Endodermal cell (in vitro differentiated cells): Measurements from ENCODE around the gene C2CD4B. TPM values are rescaled to one million over a fixed set of nuclear protein-coding genes. Genes with fewer than 3 reads are reported as not detected.

Source experiments
- DNase-seq: peaks from one replicate; pipeline ENCODE4 v3.0.0-alpha.2; 2017
- H3K27ac ChIP-seq: 2 replicates; pipeline ENCODE4 v1.5.1; 2013; ENCODE audit warnings: mild to moderate bottlenecking, low read depth, low read length, moderate library complexity
- H3K27me3 ChIP-seq: 2 replicates; pipeline ENCODE4 v1.6.1; 2013; ENCODE audit warnings: mild to moderate bottlenecking, low read length, moderate library complexity; ENCODE audit not compliant: insufficient read depth, control insufficient read depth, poor library complexity, severe bottlenecking
- H3K36me3 ChIP-seq: 2 replicates; pipeline ENCODE4 v1.7.0; 2013; ENCODE audit warnings: mild to moderate bottlenecking, low read length, moderate library complexity; ENCODE audit not compliant: control insufficient read depth, insufficient read depth
- H3K4me1 ChIP-seq: one replicate; pipeline ENCODE4 v1.7.0; 2013; ENCODE audit warnings: low read length; ENCODE audit not compliant: control insufficient read depth, insufficient read depth
- H3K4me3 ChIP-seq: 2 replicates; pipeline ENCODE4 v1.5.1; 2013; ENCODE audit warnings: mild to moderate bottlenecking, low read length, moderate library complexity
- H3K9ac ChIP-seq: 2 replicates; pipeline ENCODE4 v1.6.1; 2013; ENCODE audit warnings: mild to moderate bottlenecking, low read length, moderate library complexity; ENCODE audit not compliant: poor library complexity, severe bottlenecking; ENCODE audit errors: extremely low read depth
- H3K9me3 ChIP-seq: 2 replicates; pipeline ENCODE4 v1.6.1; 2013; ENCODE audit warnings: mild to moderate bottlenecking, low read length, moderate library complexity; ENCODE audit not compliant: control insufficient read depth
- H3K27ac Mint-ChIP-seq: 2 replicates; pipeline ENCODE4 v1.8.0; 2020; ENCODE audit warnings: mixed read lengths
- H3K27me3 Mint-ChIP-seq: 2 replicates; pipeline ENCODE4 v1.8.0; 2021; ENCODE audit warnings: mild to moderate bottlenecking, mixed read lengths; ENCODE audit not compliant: insufficient read depth
- H3K36me3 Mint-ChIP-seq: 2 replicates; pipeline ENCODE4 v1.8.0; 2020; ENCODE audit warnings: low read depth, mixed read lengths
- H3K4me1 Mint-ChIP-seq: 2 replicates; pipeline ENCODE4 v1.8.0; 2020; ENCODE audit warnings: mixed read lengths
- H3K4me3 Mint-ChIP-seq: 2 replicates; pipeline ENCODE4 v1.8.0; 2020; ENCODE audit warnings: mild to moderate bottlenecking, moderate library complexity, mixed read lengths
- H3K9me3 Mint-ChIP-seq: 2 replicates; pipeline ENCODE4 v1.8.0; 2020; ENCODE audit warnings: mild to moderate bottlenecking, mixed read lengths
- CTCF ChIP-seq: fragments of 200-600 bp; sonication (generic); conservative IDR thresholded peaks from 2 replicates; pipeline ENCODE4 v1.5.0; 2021; ENCODE audit warnings: antibody characterized with exemption, mild to moderate bottlenecking
- WGBS, 2 experiments: methylation state at CpG; one replicate each; pipeline versions ENCODE4 v1.1.5 to v1.1.7; 2013; ENCODE audit warnings: missing lambda C conversion rate in 2 of 2, mixed read lengths in 1 of 2; ENCODE audit not compliant: insufficient coverage in 1 of 2, insufficient read length in 1 of 2; 5-methylcytosine and 5-hydroxymethylcytosine counted together
- total RNA-seq, 2 donors: library from RNA; stranded (reverse); fragmentation: NEBNext Ultra II Directional in 1 of 2; extraction: Animal tissue kit (Norgen Biotek cat#: 25700) in 1 of 2; gene quantifications; 2 replicates in 1 of 2; 3 replicates in 1 of 2; pipeline ENCODE4 v1.2.1, GENCODE V29; 2021

The C2CD4B gene
- total RNA-seq, 2 donors from 2014 or later = 0.22 to 0.66 TPM

- Histone ChIP-seq H3K27ac (no peak overlapping the region), H3K27me3 (no peaks in the 10 kb centered on the region), H3K4me3 (no peak overlapping the region), H3K4me1 (peaks cover 3% of the 10 kb centered on the region), H3K9me3 (no peaks in the 10 kb centered on the region), H3K9ac (no peak overlapping the region), H3K36me3 (no peaks in the 10 kb centered on the region)
- WGBS, 2 experiments = 87 to 90% methylated on average over 1 to 3 of the region's 3 CpGs
- H3K27ac Mint-ChIP-seq = no peak overlapping the region
- H3K4me3 Mint-ChIP-seq = no peak overlapping the region
- DNase-seq = no peak
- no peaks in the 10 kb centered on the region for H3K36me3 Mint-ChIP-seq
- peaks cover 2% of the 10 kb centered on the region for H3K9me3 Mint-ChIP-seq
- peaks cover 2% of the 10 kb centered on the region for H3K27me3 Mint-ChIP-seq
- TF ChIP-seq CTCF = no peak
- H3K4me1 Mint-ChIP-seq = no peaks in the 10 kb centered on the region
Measured at GRCh38 chr15:62147149-62147548, 17.9 kb downstream of the C2CD4B start.

- Histone ChIP-seq H3K9ac (no peak overlapping the region), H3K9me3 (no peaks in the 10 kb centered on the region), H3K27me3 (no peaks in the 10 kb centered on the region), H3K36me3 (no peaks in the 10 kb centered on the region), H3K4me3 (no peak overlapping the region), H3K27ac (no peak overlapping the region), H3K4me1 (peaks cover 4% of the 10 kb centered on the region)
- H3K4me3 Mint-ChIP-seq = no peak overlapping the region
- DNase-seq = no peak
- no peak overlapping the region for H3K27ac Mint-ChIP-seq
- no peak for TF ChIP-seq CTCF
- no peaks in the 10 kb centered on the region for H3K36me3 Mint-ChIP-seq
- peaks cover 2% of the 10 kb centered on the region for H3K9me3 Mint-ChIP-seq
- H3K4me1 Mint-ChIP-seq = no peaks in the 10 kb centered on the region
- peaks cover 2% of the 10 kb centered on the region for H3K27me3 Mint-ChIP-seq
- 87 to 95% methylated on average over 7 to 9 of the region's 10 CpGs for WGBS, 2 experiments
Measured at GRCh38 chr15:62145015-62145735, 19.9 kb downstream of the C2CD4B start.

GRCh38 chr15:62142736-62143135 lies 22.3 kb downstream of the C2CD4B start:
- no peak overlapping the region for H3K4me3 Mint-ChIP-seq
- Histone ChIP-seq H3K36me3 (no peaks in the 10 kb centered on the region), H3K27me3 (no peaks in the 10 kb centered on the region), H3K9me3 (no peaks in the 10 kb centered on the region), H3K27ac (no peak overlapping the region), H3K4me1 (peaks cover 4% of the 10 kb centered on the region), H3K4me3 (no peak overlapping the region), H3K9ac (no peak overlapping the region)
- WGBS, 2 experiments = 80 to 100% methylated on average over 1 to 3 of the region's 3 CpGs
- peak; percentile 35 for TF ChIP-seq CTCF
- H3K27me3 Mint-ChIP-seq = peaks cover 2% of the 10 kb centered on the region
- no peaks in the 10 kb centered on the region for H3K4me1 Mint-ChIP-seq
- H3K27ac Mint-ChIP-seq = no peak overlapping the region
- no peak for DNase-seq
- no peaks in the 10 kb centered on the region for H3K36me3 Mint-ChIP-seq
- peaks cover 2% of the 10 kb centered on the region for H3K9me3 Mint-ChIP-seq
